GM21717 (cell line): ENCODE measurements around the gene ARCN1.
"Not testable (repeated sequence)": the region's sequence is repeated elsewhere in the genome, so short reads cannot be mapped to it uniquely, and the experiment has no call there.

Experiments used
- ATAC-seq: cut with Tn5 transposase; IDR thresholded peaks from one replicate; pipeline ENCODE4 v1.9.1; 2021; ENCODE audit warnings: mild to moderate bottlenecking, moderate library complexity; ENCODE audit not compliant: unreplicated experiment

Gene ARCN1

GRCh38 chr11:118605116-118605867, 33.1 kb downstream of the ARCN1 start:
- ATAC-seq, result no peak

DNA sequence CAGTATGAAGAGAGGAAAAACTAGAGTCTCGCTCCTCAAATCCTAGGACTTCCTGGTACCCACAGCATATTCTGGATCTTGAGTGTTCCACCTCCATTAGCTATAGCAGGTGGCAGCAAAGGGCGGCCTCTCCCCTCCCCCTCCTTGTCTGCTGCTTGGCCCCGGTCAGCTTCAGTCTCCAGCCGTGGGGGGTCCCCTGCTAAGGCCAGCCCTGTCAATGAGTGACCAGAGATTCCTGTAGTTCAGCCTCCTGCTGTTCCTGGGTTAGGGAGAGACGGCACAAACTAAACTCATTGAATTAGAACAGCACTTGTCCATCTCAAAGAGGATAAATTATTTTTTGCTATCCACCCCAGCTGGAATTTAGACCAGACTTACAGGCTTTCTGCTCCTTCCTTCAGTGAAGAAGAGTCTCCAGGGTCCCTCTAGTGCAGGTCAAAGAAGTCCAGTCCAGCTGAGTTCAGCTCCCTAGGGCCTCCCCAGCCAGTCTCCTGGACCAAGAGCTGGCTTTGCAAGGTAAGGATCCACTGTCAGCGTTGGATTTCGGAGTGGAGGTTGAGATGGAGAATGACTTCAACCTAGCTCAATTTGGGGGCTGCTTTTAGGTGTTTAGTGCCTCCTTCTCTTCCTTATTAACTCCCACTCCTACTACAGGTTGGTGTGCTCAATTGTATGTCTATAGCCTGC, 34.1 kb downstream of the ARCN1 start:
- no peak for ATAC-seq

- ATAC-seq, result no peak
These were observed 34.6 kb downstream of the ARCN1 start for GRCh38 chr11:118606844-118607228.

DNA sequence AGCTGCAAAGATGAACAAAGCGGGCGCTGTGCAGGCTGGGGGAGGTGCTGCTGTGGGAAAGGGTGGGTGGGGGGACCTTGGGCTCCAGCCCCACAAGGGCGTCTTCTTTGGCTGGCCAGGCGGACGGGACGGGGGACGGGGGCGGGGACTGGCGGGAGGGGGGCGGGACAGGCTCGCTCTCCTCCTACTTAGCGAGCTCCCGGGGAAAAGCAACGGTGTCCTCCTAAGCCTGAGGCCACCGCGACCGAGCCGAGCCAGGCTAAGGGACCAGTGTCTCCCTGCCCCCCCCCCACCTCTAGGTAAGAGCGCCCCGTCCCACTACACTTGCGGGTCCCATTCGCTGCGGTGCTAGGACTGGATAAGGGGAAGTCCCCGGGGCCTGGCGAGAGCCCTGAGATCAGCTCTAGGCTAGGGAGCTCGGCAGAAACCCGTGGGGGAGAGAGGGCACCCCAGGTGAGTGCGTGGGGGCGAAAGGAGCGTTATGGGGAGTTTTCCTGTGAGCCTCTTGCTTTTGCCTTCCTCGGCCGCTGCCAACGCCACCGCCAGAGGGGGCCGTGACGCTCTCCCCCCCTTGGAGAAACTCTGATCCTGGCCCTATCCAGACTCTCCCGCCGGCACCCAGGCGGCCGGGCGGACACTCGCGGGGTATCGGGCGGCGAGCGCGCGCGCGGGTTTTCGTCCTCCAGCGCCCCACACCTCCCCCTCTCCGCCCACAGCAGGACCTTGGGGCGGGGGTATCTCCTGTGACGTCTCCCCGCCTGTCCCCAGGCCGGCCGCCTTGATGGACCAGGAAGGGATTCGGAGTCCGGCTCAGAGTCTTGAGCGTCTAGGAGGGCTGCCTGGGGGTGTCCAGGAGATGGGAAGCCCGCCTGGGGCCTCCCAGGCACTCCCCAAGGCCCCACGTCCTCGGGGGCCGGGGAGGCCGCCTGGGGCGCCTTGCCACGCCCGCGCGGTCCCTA, 35.5 kb downstream of the ARCN1 start, which contains the start of gene PHLDB1:
Gene PHLDB1, plus strand, starts transcription at position 215 of the 959 bp plus-strand sequence. CDS start 6,222 bp downstream, outside the sequence.
- no peak for ATAC-seq

DNA sequence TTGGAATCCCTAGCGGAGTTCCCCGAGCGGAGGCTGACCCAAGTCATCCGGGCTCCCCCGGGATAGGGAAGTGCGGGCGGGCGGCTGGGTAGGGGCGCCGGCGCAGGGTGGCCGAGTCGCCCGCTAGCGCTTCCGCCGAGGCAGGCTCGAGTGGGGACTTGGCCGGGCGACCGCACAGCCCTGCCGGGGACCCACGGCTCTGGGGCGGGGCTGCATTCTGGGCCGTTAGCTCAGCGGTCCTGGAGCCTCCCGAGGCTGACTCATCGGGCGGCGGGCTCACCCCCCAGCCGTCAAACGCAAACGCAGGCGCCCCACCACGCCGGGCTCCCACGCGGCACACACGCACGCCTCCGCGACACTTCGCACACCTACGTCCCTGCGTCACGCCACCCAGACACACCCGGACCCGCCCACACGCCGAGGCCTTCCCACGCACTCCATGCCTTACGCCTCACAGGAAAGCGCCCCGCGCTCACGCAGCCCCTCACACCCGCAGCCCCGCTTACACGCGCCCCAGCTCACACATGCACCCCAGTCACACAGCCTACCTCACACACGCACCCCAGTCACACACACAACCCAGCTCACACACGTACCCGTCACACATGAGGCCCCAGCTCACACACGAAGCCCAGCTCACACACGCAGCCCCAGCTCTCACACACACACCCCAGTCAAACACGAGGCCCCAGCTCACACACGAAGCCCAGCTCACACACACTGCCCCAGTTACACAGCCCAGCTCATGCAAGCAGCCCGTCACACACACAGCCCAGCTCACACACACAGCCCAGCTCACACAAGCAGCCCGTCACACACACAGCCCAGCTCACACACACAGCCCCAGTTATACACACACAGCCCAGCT, 36.4 kb downstream of the ARCN1 start:
- no peak for ATAC-seq

DNA sequence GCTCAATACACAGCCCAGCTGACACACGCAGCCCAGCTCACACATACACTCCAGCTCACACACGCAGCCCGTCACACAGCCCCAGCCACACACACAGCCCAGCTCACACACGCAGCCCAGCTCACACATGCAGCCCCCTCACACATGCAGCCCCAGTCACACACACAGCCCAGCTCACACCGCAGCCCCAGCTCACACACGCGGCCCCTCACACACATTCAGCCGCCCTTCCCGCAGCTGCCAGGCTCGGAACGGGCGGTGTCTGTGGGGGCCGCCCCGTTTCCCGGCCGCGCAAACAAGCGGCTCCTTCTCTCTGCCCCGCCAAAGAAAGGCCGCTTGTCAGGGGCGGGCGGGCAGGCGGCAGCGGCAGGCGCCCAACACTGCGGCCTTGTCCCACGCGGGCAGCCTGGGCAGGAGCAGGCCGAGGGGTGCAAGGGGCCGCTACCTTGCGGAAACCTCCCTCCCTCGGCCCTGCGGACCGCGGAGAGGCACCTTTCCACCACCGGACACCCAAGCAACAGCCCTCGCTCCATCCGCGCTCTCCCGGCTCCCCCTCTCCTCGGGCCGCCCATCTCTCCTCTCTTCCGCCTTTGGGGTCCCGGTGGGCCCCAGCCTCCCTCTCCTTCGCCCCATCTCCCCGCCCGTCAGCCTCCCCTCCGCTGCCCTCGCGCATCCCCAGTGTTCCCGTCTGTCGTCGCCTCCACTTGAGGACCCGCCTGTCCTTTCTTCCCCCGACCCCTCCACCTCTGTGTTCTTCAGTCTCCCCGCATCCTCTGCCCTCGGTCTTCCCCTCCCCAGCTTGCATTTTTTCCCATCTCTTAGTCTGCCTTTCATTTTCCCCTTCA, 37.4 kb downstream of the ARCN1 start:
- ATAC-seq, result no peak

DNA sequence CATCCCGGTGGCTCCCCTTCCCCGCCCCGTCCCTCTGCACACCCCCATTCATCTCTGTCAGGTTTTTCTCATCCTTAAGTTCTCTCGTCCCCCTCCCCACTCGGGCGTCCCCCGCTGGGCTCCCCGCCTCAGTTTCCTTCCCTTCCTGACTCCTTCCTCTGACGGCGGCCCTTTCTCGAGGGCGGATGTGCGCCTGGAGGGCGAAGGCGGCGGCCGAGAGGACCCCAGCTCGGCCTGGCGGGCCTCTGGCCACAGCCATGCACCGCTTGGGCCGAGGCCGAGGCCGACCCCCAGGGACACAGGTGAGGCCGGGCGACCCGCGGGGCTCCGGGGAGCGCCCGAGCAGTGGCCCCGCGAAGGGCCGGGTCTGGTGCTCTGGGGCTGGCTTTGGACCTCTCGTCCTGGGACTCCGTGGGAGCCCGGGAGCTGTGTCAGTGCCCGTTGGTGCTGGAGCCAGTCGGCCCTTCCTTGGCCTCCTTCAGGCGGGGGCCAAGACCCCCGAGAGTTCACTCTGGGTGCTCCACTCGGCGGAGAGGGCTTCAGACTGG, 38.1 kb downstream of the ARCN1 start:
- no peak for ATAC-seq

- no peak for ATAC-seq
These were observed 38.7 kb downstream of the ARCN1 start for GRCh38 chr11:118610773-118611432.

DNA sequence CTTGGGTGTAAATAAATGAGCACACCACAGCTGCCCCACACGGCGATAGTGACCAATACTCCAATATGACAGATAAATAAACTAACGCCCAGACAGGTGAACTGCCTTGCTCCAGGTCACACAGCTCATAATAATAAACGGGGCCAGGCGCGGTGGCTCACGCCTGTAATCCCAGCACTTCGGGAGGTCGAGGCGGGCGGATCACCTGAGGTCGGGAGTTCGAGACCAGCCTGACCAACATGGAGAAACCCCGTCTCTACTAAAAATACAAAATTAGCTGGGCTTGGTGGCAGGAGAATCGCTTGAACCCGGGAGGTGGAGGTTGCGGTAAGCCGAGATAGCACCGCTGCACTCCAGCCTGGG, 39.2 kb downstream of the ARCN1 start:
- not testable (repeated sequence) for ATAC-seq

DNA sequence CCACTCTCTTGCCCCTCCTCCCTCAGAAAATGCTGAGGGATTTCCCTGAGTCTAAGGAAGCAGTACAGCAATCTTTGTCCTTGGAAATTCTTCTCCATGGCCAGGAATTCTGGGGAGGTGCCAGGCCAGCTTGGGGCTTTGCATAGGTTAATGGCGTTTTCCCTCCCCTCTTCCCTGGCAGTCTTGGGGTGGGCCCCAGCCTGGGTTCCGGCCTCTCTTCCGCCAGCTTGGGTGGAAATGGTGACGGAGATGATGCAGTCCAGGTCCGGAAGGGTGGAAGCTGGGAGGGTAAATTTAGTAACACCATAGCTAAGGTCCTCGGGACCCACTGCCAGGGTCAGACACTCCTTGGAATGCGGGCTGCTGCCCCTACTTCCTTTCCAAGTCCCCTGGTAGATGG, 40.2 kb downstream of the ARCN1 start:
- ATAC-seq, result no peak

GRCh38 chr11:118614511-118614910, 42.3 kb downstream of the ARCN1 start:
- ATAC-seq, result no peak

DNA sequence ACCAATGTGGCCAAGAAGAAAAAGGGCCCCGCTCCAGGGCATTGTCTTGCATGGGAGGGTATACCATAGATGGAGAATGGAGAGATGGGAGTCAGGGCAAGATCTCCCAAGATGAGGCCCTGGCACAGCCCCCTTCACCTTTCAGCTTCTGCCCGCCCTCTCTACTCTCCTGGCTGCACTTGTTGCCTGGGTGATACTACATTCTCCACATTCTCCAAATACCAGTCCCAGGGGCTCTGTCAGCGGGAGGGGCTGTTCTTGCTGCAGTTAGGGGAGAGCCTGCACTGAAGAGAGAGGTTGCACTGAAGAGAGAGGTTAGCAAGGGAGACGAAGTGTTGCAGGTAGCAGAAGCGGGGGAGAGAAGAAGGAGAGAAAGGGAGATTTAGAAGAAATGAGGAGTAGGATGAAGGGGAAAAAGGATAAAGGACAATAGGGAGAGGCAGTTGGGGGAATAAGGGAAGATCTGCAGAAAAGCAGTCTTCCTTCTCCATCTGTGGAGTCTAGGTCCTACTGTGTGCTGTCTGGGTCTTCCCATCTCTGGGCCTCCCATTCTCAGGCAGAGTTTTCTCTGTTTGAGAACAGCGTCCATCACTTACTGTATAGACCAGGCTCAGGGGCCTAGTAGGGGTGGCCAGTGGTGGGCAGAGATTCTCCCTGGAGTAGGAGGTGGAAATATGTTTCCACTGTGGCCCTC, 43.2 kb downstream of the ARCN1 start:
- no peak for ATAC-seq

DNA sequence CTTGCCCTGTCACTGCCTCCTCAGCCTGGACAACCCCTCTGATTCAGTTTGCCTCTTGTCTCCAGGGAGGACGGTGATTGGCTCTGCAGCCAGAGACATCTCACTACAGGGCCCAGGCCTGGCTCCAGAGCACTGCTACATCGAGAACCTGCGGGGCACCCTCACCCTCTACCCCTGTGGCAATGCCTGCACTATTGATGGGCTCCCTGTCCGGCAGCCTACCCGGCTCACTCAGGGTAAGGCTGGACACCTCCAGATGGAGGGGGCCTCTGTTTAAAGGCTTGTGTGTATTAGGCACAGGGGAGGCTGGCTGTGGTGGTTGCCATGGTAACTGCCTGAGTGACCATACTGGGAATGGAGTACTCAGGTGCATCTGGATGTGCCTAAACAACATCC, 43.8 kb downstream of the ARCN1 start:
- ATAC-seq, result no peak

GRCh38 chr11:118618115-118618990, 46.1 kb downstream of the ARCN1 start:
- ATAC-seq, result no peak

DNA sequence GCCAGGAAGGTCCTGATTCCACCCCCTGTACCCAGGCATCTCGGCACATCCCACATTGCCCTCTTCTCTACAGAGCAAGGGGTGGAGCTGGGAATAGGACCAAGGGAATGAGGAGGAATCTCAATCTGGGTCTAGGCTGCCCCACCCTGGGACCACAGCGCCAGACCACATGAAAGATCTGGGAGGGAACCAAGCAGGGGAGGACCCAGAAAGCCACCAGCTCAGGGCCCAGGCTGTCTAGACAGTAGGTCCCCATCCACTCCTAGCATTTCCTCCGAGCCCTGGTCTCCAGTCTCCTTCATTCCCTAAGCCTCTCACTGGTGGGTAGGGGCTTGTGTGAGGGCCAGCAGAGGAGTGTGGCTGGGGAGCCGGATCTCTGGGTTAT, 46.8 kb downstream of the ARCN1 start:
- no peak for ATAC-seq

GRCh38 chr11:118619444-118620197, 47.4 kb downstream of the ARCN1 start:
- ATAC-seq, result no peak
